PC-9 (cell line): ENCODE results near the gene TEX48.

Experiments used
- CTCF ChIP-seq: fragments of 200-600 bp; sonication (generic); conservative IDR thresholded peaks from 2 replicates; pipeline ENCODE4 v1.6.1; 2017; ENCODE audit warnings: mixed run types, antibody characterized with exemption, mild to moderate bottlenecking, moderate library complexity
- EZH2 ChIP-seq: fragments of 200-600 bp; sonication (generic); IDR thresholded peaks from 2 replicates; pipeline ENCODE4 v1.8.0; 2017; ENCODE audit warnings: antibody characterized with exemption, low read depth

DNA sequence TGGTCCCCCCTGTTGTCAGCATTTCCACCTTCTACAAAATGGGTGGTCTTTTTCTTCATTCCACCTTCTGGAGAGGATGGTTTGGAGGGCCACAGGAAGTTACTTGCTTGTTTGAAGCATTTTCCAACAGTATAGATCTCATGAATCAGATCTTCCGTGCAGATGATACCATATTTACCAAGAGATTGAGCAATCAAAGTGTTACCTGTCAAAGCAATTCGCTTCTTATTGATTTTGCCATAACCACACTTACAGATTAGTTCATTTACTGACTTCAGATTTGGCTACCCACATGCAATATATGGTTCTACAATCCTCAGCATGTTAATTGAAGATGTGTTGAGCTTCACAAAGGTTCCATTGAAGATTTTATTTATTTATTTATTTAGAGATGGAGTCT lies 14.0 kb upstream of the TEX48 start:
- TF ChIP-seq CTCF (no peak), EZH2 (no peak)
